Right hindlimb (tissue), 1 donor: ENCODE data around the gene MYO5B.

Experiments used
- DNase-seq: peaks from one replicate; pipeline ENCODE4 v3.0.0-alpha.2; 2018

Gene MYO5B

DNA sequence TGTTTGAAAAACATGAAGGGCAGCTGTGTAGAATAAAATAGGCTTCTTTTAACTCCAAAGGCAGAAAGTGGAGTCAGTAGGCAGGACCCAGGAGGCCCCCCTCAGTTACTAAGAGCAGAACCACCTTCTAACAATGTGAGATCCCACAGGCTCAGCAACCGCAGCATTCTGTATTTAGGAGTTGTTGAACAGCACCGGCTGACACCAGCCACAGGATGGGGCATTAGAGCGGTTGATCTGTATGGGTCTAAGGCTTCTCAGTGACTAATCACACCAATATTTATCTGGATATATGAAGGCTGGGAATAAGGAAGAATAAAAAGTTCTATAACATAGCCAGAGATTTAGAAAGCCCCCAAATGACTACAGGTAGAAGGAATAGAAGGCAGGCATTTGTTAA lies 51.7 kb downstream of the MYO5B start:
- no peak for DNase-seq

DNA sequence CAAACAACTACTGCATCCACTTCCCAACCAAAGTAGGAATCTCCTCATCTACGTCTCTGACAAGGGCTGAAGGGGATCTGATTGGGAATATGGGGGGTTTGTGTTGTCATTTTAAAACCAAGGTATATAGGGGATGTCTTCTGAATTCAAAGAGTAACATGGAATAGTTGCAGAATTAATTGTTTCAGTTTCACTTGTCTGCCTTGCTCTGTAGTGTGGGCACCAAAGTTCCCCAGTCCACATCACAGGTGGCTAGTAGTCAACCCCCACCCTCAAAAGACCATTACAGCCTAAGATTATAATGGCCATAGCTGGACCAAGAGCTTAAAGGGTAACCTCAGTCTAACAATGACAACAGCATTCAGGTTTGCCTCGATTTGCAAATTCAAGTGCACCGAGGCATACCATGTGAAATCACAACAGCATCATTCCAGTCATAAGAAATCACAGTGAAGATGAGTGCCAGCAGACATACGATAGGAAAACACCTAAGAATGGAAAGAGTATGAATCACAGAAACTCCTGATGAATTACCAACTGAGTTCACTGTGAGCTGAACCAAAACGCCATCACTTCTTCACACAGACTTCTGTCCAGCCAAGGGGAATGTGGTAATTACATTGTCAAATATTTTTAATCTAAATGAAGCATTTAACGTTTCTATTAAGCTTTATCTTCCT lies 52.4 kb downstream of the MYO5B start:
- DNase-seq = no peak

DNA sequence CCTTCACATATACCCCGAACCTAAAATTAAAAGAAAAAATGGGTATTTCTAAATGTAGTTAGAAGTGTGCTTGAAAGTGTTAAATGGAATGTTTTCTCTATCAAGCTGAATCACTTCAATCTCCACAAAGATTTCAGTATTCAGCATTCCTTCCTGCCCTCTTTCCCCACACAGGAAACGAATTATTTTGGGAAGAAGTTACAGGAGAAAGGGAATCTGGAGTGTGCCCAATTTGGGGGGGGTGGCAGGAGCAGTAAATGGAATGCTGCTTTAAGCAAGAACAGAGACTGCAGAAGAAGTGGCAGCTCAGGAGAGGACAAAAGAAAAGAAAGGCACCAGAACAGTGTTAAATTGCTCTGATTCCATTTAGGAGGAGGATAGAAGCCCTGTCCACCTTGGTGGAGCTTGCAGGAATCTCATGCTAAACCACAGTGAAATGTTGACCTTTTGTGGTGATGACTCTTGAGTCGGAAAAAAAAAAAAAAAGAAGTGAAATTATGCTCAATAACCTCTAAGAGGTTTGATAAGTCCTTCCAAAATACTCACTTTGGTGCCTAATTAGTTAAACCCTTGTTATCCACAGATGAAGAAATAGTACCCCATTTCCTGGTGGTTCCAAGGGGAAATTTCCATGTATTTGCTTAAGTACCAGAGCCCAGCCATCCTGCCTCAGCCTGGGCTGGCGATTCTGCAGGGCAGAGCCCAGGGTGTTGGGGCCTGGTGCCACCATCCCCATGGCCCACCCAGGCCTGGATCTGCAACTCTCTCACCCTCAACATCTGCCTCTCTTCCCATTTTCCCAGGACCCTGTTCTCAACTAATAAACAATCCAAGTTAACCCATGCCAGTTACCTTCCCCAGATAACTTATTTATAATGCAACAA lies 56.5 kb downstream of the MYO5B start:
- no peak for DNase-seq

DNA sequence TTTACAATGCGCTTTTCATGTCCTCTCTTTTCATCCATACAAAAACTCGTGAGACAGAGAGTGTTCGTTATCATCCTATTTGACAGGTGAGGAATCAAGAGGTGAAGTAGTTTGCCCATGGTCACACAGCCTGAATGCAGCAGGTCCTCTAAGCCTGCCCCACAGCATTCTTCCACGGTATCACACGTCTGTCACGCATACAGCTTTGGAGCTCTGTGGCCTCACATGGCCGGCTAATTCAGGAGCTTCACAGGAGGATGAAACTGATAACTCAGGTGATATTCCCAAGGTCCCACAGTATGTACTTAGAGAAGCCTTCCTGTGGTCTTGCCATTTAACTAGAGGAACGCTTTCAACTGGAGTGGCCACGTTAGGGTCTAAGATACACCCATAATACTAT lies 59.0 kb downstream of the MYO5B start:
- DNase-seq = no peak

DNA sequence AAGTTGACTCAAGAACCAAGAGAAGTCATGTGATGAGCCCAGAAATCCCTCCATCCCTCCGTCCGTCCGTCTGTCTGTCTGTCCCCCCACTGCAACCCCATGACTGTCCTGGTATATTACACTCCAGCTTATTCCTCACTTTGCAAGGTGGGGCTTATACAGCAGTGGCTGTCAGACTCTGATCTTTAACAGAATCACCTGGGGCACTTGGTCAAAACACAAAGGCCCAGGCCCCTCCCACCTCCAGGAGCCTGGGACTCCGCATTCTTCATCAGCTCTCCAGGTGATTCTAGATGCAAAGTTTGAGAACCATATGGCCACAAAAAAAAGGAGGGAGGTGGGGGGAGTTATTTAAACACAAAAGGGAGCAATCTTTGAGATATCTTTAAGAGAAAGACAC lies 61.4 kb downstream of the MYO5B start:
- DNase-seq = no peak

DNA sequence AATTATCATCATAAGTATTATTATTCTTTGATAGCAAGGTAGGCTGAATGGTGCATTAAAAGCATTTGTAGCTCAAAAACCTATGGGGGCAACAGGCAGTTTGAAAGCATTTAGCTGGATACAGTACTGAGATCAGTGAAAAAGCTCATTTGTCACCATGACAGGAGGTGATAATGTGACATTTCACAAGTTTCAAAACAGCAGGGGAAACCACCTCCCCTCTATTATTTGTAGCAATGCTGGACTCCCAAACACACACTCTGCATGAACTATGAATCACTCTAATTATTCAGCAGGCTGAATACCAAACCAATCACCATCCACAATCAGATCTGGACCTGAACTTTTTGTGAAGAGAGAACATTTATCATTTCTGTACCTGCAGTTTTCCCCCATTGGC lies 63.4 kb downstream of the MYO5B start:
- DNase-seq = no peak

DNA sequence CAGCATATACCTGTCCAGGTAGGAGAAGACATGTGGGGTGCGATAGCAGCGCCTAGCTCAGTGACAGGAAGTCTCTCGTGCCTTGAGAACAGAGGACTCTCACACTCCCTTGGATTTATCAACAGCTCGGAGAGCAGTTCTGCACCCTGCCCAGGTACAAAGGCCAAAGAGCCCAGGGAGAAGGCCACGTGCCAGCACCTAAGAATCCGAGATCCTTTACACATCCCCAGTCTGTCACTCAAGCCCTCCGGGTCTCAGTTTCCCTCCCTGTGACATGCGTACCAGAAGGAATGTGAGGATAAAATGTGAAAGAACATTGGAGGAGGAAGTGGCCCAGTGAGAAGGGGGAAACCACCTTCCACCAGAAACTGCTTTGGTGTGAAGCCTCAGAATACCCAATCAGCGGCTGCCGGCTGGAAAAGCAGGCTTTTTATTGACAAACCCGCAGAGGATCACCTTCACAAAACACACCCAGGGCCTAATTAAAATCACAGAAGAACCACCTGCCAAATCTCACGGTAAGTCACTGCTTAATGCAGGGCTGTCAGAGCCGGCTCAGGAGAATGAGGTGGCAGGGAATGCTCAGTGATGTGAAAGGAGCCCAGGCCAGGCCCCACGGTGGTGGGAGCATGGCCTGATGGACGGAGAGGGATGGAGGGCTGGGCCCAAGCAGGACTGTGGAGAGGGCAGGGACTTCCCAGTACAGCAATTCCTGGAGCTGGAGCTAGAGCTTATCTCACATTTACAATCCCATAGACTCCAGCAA lies 66.3 kb downstream of the MYO5B start:
- no peak for DNase-seq

DNA sequence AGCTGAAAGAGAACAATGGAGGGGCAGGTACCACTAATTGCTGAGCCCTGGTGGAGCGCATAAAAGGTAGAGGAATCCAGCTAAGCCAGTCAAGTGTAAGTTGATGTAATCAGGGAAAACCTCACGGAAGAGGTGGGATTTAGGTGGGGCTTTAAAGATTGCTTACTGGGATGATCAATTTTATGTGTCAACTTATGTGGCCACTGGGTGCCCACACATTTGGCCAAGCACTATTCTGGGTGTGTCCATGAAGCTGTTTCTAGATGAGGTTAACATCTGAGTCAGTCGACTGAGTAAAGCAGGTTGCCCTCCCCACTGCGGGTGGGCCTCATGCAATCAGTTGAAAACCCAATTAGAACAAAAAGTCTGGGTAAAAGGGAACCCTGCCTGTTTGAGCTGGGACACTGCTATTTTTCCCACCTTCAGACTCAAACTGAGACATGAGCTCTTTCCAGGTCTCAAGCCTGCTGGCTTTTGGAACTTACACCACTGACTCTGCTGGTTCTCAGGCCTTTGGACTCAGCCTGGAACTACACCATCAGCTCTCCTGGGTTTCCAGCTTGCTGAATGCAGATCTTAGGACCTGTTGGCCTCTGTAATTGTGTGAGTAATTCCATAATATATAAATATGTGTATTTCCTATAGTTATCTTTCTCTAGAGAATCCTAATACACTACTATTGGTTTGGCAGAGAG lies 67.3 kb downstream of the MYO5B start:
- DNase-seq = no peak

DNA sequence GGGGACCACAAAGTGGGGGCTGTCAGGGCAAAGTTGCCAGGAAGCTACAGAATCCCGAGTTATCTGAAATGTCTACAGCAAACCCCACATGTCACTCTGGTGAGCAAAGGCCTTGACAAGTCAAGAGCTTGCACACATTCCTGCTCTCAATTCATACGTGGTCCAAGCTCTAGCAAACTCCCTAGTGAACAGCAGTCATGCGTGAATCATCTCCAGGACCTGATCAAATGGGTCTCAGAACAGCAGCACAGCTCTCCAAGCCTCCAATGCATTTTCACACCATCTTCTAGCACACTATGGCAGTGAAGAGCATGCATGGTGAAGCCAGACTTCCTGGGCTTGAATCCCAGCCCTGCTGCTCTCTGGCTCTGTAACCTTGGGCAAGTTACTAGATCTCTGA lies 68.5 kb downstream of the MYO5B start:
- no peak for DNase-seq

DNA sequence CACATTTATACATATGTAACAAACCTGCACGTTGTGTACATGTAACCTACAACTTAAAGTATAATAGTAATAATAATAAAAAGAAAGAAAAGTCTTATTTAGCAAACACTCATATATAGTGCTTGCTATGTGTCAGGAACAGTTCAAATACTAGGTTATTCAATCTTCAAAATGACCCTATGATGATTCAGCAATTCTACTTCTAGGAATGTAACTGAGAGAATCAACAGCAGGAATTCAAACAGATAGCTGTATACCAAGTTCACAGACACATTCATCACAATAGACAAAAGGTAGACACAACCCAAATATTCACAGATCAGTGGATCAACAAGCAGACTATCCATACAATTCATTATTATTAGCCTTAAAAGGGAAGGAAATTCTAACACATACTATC lies 69.5 kb downstream of the MYO5B start:
- no peak for DNase-seq

DNA sequence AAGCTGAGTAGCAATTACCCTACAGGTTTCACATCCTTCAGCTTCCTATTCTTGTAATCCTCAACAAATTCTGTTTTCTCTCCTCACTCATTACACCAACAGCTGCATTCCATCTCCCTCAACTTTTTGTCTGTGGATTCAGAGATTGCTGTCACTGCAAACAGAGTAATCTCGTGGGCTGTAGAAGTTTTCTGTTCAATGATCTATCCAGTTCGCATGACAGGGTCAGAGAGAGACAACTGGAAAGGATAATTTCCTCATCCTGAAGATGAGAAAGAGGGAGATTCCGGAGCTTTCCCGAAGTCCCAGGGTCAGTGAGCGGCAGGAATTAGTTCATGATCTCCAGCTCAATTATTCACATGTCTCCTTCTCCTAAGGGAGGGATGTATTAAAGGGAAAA lies 75.7 kb downstream of the MYO5B start:
- no peak for DNase-seq

DNA sequence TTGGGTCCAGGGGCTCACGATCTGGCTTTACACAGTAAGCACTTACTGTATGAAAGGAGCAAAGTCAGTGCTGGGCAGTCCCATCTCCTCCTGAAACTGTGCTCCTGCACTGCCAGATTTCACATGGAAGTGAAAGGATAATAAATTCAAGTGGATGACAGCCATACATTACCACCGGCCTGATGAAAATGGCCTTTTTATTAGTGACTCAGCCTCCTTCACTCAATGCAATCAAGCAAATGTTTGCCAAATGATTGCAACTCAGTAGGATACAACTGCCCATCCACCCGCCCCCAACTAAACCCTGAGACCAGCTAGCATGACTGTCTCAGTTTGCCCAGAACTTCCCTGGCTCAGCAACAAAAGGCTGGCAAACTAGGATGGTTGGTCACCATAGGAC lies 77.1 kb downstream of the MYO5B start:
- no peak for DNase-seq

DNA sequence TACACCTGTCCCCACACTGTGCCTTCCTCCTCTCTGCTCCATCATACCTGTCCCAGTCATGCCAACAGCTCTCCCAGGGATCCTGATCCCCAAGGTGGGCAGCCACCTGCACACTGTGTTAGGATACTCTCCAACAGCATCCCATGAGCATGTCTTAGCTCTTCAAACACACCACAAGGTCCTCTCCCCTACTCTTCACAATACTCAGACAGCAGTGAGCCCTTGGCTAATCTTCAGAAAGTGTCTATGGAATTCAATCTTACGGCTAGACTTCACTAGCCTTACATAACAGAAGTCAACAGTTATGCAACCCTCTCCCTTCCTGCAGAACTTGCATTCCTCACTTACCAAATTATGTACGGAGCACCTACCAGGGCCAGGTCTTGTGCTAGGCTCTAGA lies 79.9 kb downstream of the MYO5B start:
- DNase-seq = no peak

DNA sequence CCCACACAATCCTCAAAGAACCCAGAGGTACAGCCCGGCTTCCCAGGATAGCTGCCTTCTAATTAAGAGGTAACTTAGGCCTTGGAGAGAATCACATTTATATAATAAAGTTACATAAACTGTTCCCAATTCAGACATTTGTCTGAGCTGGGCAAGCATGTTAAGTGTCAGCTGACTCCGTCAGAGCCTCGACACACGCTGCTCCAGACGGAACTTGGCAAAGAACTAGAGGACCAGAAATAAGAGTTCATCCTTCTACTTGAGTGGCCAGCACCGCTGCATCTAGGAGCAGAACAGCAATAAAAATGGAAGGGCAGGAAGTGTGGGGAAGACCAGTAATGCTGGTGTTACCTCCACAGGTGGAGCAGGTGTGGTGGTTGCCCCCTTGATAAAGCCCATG lies 80.5 kb downstream of the MYO5B start:
- DNase-seq = no peak

DNA sequence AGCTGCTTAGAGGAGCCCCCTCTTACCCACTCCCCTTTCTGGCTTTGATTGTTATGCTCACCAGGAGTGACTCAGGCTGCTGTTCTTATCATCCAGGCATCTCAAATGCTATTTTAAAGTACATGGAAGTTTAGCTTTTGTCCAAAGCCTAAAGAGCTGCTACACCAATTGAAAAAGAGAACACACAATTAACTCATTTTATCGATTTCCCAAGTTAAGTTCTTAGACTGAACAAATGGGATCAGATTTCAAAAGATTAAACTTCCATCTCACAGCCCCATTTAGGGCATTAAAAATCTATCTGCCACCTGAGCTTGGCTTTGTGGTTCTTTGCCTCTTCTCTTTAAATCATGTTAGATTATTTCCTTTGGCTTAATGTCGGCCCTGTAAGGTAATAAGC lies 81.2 kb downstream of the MYO5B start:
- no peak for DNase-seq

DNA sequence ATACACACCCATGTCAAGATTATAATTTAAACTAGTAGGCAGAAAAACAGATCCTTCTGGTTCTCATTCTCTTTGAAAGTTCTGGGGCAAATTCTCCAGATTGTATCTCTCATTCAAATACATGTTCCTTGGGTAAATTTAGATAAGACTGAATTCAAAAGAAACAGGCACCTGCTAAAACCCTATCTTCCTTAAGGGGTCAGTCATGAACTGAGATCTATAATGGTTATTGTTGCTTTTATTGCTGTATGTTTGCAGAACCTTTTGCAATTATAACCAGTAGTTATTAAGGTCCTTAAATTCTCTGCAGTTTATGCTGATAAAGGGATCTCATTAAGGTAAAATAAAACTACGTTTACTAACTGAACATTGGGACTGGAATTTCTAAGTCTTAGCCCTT lies 83.5 kb downstream of the MYO5B start:
- DNase-seq = no peak

DNA sequence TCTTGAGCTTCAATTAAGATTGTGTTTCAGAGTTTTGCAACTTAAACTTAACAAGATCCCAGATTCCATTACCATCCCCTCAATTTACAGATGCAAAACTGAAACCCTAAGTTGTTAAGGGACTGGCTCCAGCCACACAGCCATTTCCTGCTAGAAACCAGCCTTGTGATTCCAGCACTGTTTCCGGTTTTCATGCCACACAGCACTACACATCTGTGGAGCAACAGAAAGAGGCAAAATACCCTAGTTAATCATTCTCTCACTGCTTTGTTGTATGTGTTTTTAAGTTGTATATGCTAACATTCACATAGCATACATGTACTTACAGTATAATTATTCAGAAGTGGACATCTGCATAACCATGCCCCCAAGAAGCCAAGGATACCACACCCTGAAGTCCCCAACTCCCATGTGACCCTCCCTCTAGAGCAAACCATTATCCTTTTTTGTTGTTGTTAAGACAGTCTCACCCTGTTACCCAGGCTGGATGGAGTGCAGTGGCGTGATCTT lies 87.4 kb downstream of the MYO5B start:
- no peak for DNase-seq

DNA sequence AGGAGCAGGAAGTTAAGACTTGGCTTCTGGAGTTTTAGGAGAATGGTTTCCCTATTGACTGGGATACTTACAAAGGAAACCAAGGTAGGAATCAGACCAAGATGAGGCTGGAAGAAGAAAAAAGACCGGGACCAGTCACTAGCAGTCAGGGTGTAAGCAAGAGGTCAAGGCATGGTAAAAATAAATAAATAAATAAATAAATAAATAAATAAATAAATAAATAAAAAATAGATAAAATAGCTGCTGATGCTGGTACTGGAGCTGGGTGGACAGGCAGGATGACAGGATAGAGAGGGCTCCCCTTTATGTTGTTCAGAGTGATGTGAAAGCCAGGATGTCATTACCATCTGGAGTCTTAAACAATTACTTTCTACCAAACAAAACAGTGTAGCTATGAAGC lies 89.9 kb downstream of the MYO5B start:
- DNase-seq = no peak

DNA sequence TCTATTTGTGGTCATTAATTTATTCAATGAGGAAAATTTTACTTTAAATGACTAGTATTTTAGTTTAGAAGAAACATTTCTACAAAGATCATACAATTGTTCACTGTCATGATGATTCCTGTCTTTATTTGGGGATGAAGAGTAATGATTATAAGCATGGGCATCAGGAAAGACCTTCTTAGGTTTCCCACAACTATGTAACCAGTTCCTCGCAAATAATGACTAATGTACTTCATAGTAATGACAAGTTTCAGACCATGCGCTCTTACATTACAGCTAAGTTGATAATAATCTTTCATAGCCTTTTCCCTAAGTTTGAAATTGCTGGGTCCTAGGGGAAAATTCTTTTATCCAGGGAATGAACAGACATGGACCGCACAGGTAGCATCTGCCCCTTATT lies 90.5 kb downstream of the MYO5B start:
- no peak for DNase-seq

DNA sequence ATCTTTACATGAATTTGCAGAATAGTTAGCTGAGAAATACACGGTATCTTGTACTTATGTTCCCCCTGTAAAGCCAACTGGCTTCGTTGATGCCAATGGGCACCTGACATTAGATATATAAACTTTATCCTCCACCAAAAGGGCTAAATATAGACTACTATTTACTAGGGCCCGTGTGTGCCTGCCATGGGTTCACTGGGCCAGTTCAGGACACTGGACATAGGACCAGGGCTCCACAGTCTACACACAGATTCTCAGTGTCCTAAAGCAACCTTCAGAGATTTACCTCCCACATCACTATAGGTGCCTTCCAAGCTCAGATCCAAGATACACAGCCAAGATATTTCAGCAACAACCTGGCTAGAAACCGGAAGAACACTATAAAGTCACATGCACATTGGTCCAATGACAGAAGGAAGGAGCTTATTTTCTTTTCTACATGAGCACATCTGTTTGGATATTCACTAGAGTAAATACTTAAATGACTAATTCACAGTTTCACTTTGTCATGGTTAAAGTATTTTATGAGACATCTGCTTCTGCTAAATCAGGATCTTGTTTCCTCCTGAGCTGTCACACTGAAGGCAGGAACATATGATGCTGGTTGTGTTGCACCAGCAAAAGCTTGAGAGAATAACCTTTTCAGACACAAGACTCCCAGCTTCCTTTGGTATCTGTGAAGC lies 95.1 kb downstream of the MYO5B start:
- DNase-seq = no peak

DNA sequence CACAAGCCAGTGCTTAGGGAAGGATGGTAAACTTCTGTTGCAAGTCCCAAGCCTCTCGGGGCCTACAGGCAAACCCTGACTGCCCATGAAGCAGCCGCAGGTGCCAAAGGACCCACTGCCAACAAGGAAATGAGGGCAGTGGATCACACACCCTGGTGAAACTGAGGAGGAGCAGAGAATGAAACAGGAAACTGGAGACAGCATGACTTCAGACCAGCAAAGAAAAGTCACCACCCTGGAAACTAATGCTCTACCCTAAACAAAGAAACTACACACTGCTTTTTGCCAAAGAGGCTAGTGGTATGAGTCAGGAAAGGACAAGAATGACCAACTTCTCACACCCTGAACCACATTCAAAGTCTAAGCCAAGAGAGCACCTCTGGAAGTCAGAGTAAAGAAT lies 97.2 kb downstream of the MYO5B start:
- DNase-seq = no peak

DNA sequence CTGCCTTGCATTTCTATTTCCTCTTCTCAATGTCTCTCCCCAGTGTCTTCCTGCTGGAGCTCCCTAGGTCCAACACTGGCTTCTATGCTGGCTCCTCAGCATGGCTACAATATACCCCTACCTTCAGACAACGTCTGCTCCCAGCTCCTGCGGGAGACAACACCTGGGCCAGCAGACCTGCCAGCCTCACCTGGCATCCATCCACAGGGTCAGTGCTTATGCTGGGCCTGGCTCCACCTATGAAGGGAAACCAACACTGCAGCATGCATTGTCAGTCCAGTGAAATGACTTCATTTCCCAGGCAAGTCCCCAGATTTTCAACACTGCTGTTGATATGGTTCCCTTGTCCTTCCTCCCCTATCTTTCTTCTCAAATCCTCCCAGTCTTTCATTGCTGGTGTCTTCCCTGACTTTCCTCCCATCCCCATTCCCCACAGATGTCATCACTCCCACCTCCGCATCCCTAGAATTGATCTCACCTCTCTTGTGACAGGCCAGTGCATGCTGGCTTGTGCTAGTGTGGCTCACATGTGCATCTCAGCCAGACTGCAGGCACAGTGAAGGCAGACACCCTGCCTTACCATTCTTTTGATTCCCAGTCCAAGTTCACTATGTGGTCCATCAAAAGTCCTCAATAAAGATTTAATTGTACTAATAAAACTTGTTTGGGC lies 98.0 kb downstream of the MYO5B start:
- no peak for DNase-seq
